A549 (cell line): Measurements from ENCODE around the gene DEFB132. TPM values are rescaled to one million over a fixed set of nuclear protein-coding genes. Genes with fewer than 3 reads are reported as not detected.

Source experiments
- ATAC-seq, 2 experiments: fragments of 200-7000 bp in 1 of 2; fragments of >200 bp in 1 of 2; cut with Nextera tagmentation in 1 of 2; cut with Tn5 transposase in 1 of 2; 3 replicates each; pipeline versions ENCODE4 v1.8.0 to v1.9.1; 2018 to 2020; ENCODE audit warnings: mild to moderate bottlenecking in 1 of 2, moderate library complexity in 1 of 2
- CTCF ChIA-PET: fragments of 300-600 bp; sonication (Branson Sonifier 250); formaldehyde crosslinking; extraction: SDS; loops from one replicate; lab custom pipeline; 2021; ENCODE audit warnings: antibody characterized with exemption, inconsistent platforms; lab: Yijun Ruan, JAX
- POLR2A ChIA-PET: fragments of 350-600 bp; formaldehyde crosslinking; extraction: SDS; loops from one replicate; lab custom pipeline; 2021; ENCODE audit warnings: antibody characterized with exemption, inconsistent platforms; lab: Yijun Ruan, JAX
- DNase-seq, 2 experiments: peaks; one replicate each; pipeline versions ENCODE4 v3.0.0 to v3.0.0-alpha.2; 2011 to 2016; ENCODE audit warnings: low read depth in 1 of 2, low spot score in 1 of 2
- FAIRE-seq: peaks from 2 replicates; lab custom pipeline; 2011; peaks lifted over from hg19 to GRCh38; lab: Jason Lieb, UNC
- H3K27ac ChIP-seq, 2 experiments: fragments of >200 bp; sonication (Bioruptor Twin); formaldehyde crosslinking; 3 replicates each; pipeline ENCODE4 v1.5.1; 2016 to 2017
- H3K4me1 ChIP-seq: fragments of >200 bp; sonication (Bioruptor Twin); formaldehyde crosslinking; 3 replicates; pipeline ENCODE4 v1.6.1; 2016
- H3K4me2 ChIP-seq: fragments of >200 bp; sonication (Bioruptor Twin); formaldehyde crosslinking; 3 replicates; pipeline ENCODE4 v1.6.1; 2016
- H3K4me3 ChIP-seq: fragments of >200 bp; sonication (Bioruptor Twin); formaldehyde crosslinking; 3 replicates; pipeline ENCODE4 v1.5.1; 2016
- H3K9me3 ChIP-seq: fragments of >200 bp; sonication (Bioruptor Twin); formaldehyde crosslinking; 3 replicates; pipeline ENCODE4 v1.6.1; 2016
- CBX2 ChIP-seq: fragments of 200-600 bp; sonication (generic); IDR thresholded peaks from 2 replicates; pipeline ENCODE4 v1.6.1; 2016; ENCODE audit warnings: low read depth, mild to moderate bottlenecking, borderline replicate concordance
- CEBPB ChIP-seq, 2 experiments: fragments of >200 bp in 1 of 2; sonication (Bioruptor Twin) in 1 of 2; formaldehyde crosslinking in 1 of 2; IDR thresholded peaks; 2 replicates each; pipeline ENCODE4 v1.6.1; 2012 to 2016
- CHD2 ChIP-seq: fragments of 150-350 bp; IDR thresholded peaks from 2 replicates; pipeline ENCODE4 v1.6.1; 2014; ENCODE audit warnings: low read length; ENCODE audit not compliant: partially characterized antibody
- CTCF ChIP-seq: fragments of >200 bp; sonication (Bioruptor Twin); formaldehyde crosslinking; IDR thresholded peaks from 3 replicates; pipeline ENCODE4 v1.5.1; 2016
- E2F6 ChIP-seq: IDR thresholded peaks from 2 replicates; pipeline ENCODE4 v1.6.1; 2012; ENCODE audit warnings: low read depth, borderline replicate concordance
- ELK1 ChIP-seq: fragments of 150-350 bp; IDR thresholded peaks from 2 replicates; pipeline ENCODE4 v1.6.1; 2014; ENCODE audit warnings: low read depth, mild to moderate bottlenecking, low read length
- FOXS1 ChIP-seq: fragments of 250-450 bp; sonication (Bioruptor Pico); IDR thresholded peaks from 2 replicates; pipeline ENCODE4 v1.5.0; 2020; ENCODE audit warnings: mild to moderate bottlenecking, moderate library complexity
- GATA3 ChIP-seq: IDR thresholded peaks from 2 replicates; pipeline ENCODE4 v1.6.1; 2012; ENCODE audit warnings: borderline replicate concordance
- HDAC2 ChIP-seq: fragments of 200-600 bp; sonication (generic); IDR thresholded peaks from 2 replicates; pipeline ENCODE4 v1.6.1; 2016
- HMGXB4 ChIP-seq: fragments of 250-450 bp; sonication (Bioruptor Pico); IDR thresholded peaks from 2 replicates; pipeline ENCODE4 v1.5.0; 2021; ENCODE audit warnings: mild to moderate bottlenecking, moderate library complexity, borderline replicate concordance
- HOXA7 ChIP-seq: fragments of 250-450 bp; sonication (Bioruptor Pico); IDR thresholded peaks from 2 replicates; pipeline ENCODE4 v1.5.0; 2020; ENCODE audit warnings: mild to moderate bottlenecking, moderate library complexity
- HOXB13 ChIP-seq: fragments of 250-450 bp; sonication (Bioruptor Pico); IDR thresholded peaks from 2 replicates; pipeline ENCODE4 v1.5.0; 2020; ENCODE audit warnings: low read depth, mild to moderate bottlenecking, moderate library complexity
- JUN ChIP-seq, 2 experiments: fragments of >200 bp; sonication (Bioruptor Twin); formaldehyde crosslinking; IDR thresholded peaks; 2 replicates in 1 of 2; 3 replicates in 1 of 2; pipeline ENCODE4 v1.6.1; 2016 to 2017
- MAFK ChIP-seq: fragments of 450-650 bp; IDR thresholded peaks from 2 replicates; pipeline ENCODE4 v1.6.1; 2014; ENCODE audit not compliant: partially characterized antibody
- MYC ChIP-seq: IDR thresholded peaks from 2 replicates; pipeline ENCODE4 v1.6.1; 2012; ENCODE audit warnings: mild to moderate bottlenecking, inconsistent platforms, low read length, improper control_type of control experiment, borderline replicate concordance
- NR3C1 ChIP-seq: fragments of >200 bp; sonication (Bioruptor Twin); formaldehyde crosslinking; IDR thresholded peaks from 3 replicates; pipeline ENCODE4 v1.6.1; 2017
- PHF8 ChIP-seq: fragments of 200-600 bp; sonication (generic); IDR thresholded peaks from 2 replicates; pipeline ENCODE4 v1.6.1; 2016; ENCODE audit warnings: low read depth, mild to moderate bottlenecking, antibody characterized with exemption, moderate library complexity, borderline replicate concordance
- POLR2A ChIP-seq: IDR thresholded peaks from 2 replicates; pipeline ENCODE4 v1.6.1; 2012; ENCODE audit warnings: mild to moderate bottlenecking, low read length
- RCOR1 ChIP-seq: fragments of 150-350 bp; IDR thresholded peaks from 2 replicates; pipeline ENCODE4 v1.6.1; 2014; ENCODE audit warnings: antibody characterized with exemption, low read length, low read depth
- REST ChIP-seq: fragments of 200-600 bp; sonication (generic); IDR thresholded peaks from 2 replicates; pipeline ENCODE4 v1.6.1; 2016; ENCODE audit warnings: antibody characterized with exemption, mild to moderate bottlenecking, moderate library complexity
- RNF2 ChIP-seq: fragments of 200-600 bp; sonication (generic); IDR thresholded peaks from 2 replicates; pipeline ENCODE4 v1.6.1; 2016; ENCODE audit warnings: low read depth, mild to moderate bottlenecking, antibody characterized with exemption, moderate library complexity, borderline replicate concordance
- ZFP36 ChIP-seq: fragments of 450-650 bp; IDR thresholded peaks from 2 replicates; pipeline ENCODE4 v1.6.1; 2014; ENCODE audit warnings: borderline replicate concordance; ENCODE audit not compliant: partially characterized antibody
- WGBS: methylation state at CpG from one replicate; pipeline ENCODE4 v1.1.6; 2017; ENCODE audit errors: missing lambda C conversion rate; 5-methylcytosine and 5-hydroxymethylcytosine counted together
- polyA plus RNA-seq, 4 experiments: library from polyadenylated mRNA; depleted of rRNA in 3 of 4; stranded (reverse); fragments of >200 nt; fragmentation: RNase III in 1 of 4; extraction: RNeasy Plus Mini Kit Qiagen cat#74134 plus additional on column Dnase treatment in 1 of 4; gene quantifications; 2 replicates in 3 of 4; 3 replicates in 1 of 4; pipeline ENCODE4 v1.2.3, GENCODE V29; 2011 to 2017

The DEFB132 gene
- polyA plus RNA-seq, 2 of the 4 experiments (the other 2 are of a cell fraction) = not detected

- no peak for ATAC-seq
These were observed 31.6 kb downstream of the DEFB132 start for GRCh38 chr20:288956-289692.

GRCh38 chr20:289693-290083, 32.2 kb downstream of the DEFB132 start:
- peak; percentile 32 for FAIRE-seq
- POLR2A ChIA-PET = no interaction called here
- ATAC-seq = no peak
- Histone ChIP-seq H3K4me1 (peaks cover 10% of the 10 kb centered on the region), H3K4me2 (peak overlapping the region; percentile 82), H3K27ac (peak overlapping the region; percentile 79 to 85), H3K4me3 (peak overlapping the region; percentile 62), H3K9me3 (no peaks in the 10 kb centered on the region)
- WGBS = 64% methylated on average over 2 of the region's 2 CpGs
- DNase-seq = no peak
- no peak for TF ChIP-seq RNF2
- 0 out of 2 replicates have a peak, but pooled peaks have one; percentile 0 for TF ChIP-seq GATA3
- no peak for TF ChIP-seq HOXA7 (CRISPR knock-in tag)
- no peak for TF ChIP-seq HMGXB4 (CRISPR knock-in tag)
- TF ChIP-seq RCOR1 = no peak
- TF ChIP-seq CEBPB (IDR thresholded peaks at IDR 0.05) = no peak
- TF ChIP-seq ELK1 = no peak
- no peak for TF ChIP-seq JUN (IDR thresholded peaks at IDR 0.05)
- CTCF ChIA-PET = interaction anchor here (1.3 to 3.3 kb wide), 2 partner anchors 23 to 41 kb away, joined by 11 to 14 read pairs; no protein-coding TSS in a partner anchor

More at GRCh38 chr20:288956-289692, 31.6 kb downstream of the DEFB132 start:
- Histone ChIP-seq H3K4me1 (peaks cover 10% of the 10 kb centered on the region), H3K4me2 (peak overlapping the region; percentile 82), H3K4me3 (peak overlapping the region; percentile 62), H3K9me3 (no peaks in the 10 kb centered on the region), H3K27ac (peak overlapping the region in 1 of 2 experiments; percentile 85; a peak in 3 of 6 replicates)
- DNase-seq (no peak), FAIRE-seq (no peak)
- POLR2A ChIA-PET = no interaction called here
- CTCF ChIA-PET = interaction anchor here (1.3 to 3.3 kb wide), 2 partner anchors 22 to 42 kb away, joined by 11 to 14 read pairs; no protein-coding TSS in a partner anchor
- WGBS = 87% methylated on average over 3 of the region's 3 CpGs
- TF ChIP-seq FOXS1 (CRISPR knock-in tag) (no peak), CBX2 (no peak), E2F6 (no peak), MYC (no peak), PHF8 (no peak), HDAC2 (no peak), ZFP36 (no peak), CHD2 (no peak), RCOR1 (no peak)

GRCh38 chr20:290084-290831, 32.7 kb downstream of the DEFB132 start, which contains the start of gene C20orf96:
TSS of gene C20orf96 (minus strand) at chr20:290750. CDS start at chr20:290610, 140 bp downstream.
- Histone ChIP-seq H3K9me3 (no peaks in the 10 kb centered on the region), H3K4me1 (peaks cover 10% of the 10 kb centered on the region), H3K4me2 (peak within 1 kb of the TSS; percentile 82), H3K27ac (peak within 1 kb of the TSS; percentile 79 to 85), H3K4me3 (peak within 1 kb of the TSS; percentile 62)
- peak; percentile 70 for FAIRE-seq
- ATAC-seq = peak; percentile 95 to 97
- under 1% methylated on average over 43 of the region's 43 CpGs for WGBS
- peak; percentile 97 to 98 for DNase-seq
- POLR2A ChIA-PET = no interaction called here
- CTCF ChIA-PET = interaction anchor here (1.3 to 3.3 kb wide), 2 partner anchors 23 to 41 kb away, joined by 11 to 14 read pairs; no protein-coding TSS in a partner anchor
- TF ChIP-seq CTCF (peak; percentile 15; the same call in 1 of the 3 replicates), POLR2A (peak; percentile 40), HOXB13 (CRISPR knock-in tag) (no peak), GATA3 (0 out of 2 replicates have a peak, but pooled peaks have one; percentile 4), MAFK (no peak), NR3C1 (no peak), REST (peak; percentile 78)
